GM21515 (cell line): ENCODE measurements around the gene SIGLEC9.
"Not testable (repeated sequence)": the region's sequence is repeated elsewhere in the genome, so short reads cannot be mapped to it uniquely, and the experiment has no call there.

ENCODE experiments used
- ATAC-seq: cut with Tn5 transposase; IDR thresholded peaks from one replicate; pipeline ENCODE4 v1.9.1; 2021; ENCODE audit not compliant: unreplicated experiment

SIGLEC9 gene

GRCh38 chr19:51142809-51143475, 18.2 kb downstream of the SIGLEC9 start:
- ATAC-seq = not testable (repeated sequence)

- ATAC-seq = no peak
These were observed 18.8 kb downstream of the SIGLEC9 start for GRCh38 chr19:51143486-51143885.

GRCh38 chr19:51144482-51145045, 19.9 kb downstream of the SIGLEC9 start:
- ATAC-seq = no peak

DNA sequence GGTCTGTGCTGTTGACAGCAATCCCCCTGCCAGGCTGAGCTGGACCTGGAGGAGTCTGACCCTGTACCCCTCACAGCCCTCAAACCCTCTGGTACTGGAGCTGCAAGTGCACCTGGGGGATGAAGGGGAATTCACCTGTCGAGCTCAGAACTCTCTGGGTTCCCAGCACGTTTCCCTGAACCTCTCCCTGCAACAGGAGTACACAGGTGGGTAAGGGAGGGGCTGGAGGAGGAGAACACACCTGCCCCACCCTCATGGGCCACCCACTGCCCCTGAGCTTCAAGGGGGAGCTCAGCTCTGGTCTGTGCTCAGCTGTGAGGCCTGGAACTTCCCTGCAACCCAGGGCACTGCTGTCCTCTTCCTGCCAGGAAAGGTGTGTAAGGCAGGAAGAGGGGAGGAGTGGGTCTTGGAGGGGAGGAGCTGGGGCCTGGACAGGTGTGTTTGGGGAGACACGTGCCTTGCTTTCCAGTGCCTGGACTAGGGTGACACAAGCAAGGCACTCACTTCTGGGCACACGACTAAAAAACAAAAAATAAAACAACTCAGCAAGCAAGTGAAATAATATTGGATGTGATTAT, 21.3 kb downstream of the SIGLEC9 start:
- ATAC-seq = no peak

GRCh38 chr19:51146751-51147150, 22.0 kb downstream of the SIGLEC9 start:
- ATAC-seq = no peak

- ATAC-seq = no peak
These were observed 23.0 kb downstream of the SIGLEC9 start for GRCh38 chr19:51147663-51148062.

- ATAC-seq = no peak
These were observed 23.9 kb downstream of the SIGLEC9 start for GRCh38 chr19:51148580-51148979.

DNA sequence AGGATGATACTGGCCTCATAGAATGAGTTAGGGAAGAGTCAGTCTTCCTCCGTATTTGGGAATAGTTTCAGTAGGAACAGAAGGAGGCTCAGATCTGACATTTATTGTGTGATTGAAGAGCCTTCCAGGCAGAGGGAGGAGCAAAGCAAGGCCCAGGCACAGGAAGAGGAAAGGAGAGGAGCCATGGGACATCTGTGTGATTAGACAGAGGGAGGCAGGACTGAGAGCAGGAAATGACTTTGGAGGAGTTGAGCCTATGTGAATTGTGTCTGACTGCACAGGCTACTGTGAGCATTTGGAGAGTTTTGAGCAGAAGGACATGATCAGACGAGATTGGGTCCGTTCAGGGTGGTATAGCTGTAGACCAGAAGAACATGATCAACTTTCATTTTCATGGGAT, 25.9 kb downstream of the SIGLEC9 start:
- no peak for ATAC-seq

DNA sequence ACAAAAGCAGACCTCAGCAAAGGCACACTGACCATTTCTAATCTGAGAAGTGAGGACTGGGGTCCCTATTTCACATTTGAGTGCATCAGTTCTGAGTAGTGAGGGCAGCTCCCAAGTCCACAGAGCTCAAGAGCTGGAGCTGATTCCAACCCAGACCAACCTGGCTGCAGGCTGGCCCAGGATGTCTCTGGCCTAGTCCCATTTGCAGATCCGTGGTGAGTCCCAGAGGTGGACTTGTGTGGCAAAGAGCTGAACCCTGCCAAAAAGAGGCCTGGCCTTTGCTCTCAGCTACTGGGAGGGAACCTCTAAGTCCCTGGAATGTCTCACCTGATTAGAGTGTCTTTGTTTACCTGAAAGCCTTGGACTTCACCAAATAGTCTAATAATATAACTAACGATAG, 32.0 kb downstream of the SIGLEC9 start:
- ATAC-seq = no peak

GRCh38 chr19:51157265-51157664, 32.6 kb downstream of the SIGLEC9 start:
- no peak for ATAC-seq

DNA sequence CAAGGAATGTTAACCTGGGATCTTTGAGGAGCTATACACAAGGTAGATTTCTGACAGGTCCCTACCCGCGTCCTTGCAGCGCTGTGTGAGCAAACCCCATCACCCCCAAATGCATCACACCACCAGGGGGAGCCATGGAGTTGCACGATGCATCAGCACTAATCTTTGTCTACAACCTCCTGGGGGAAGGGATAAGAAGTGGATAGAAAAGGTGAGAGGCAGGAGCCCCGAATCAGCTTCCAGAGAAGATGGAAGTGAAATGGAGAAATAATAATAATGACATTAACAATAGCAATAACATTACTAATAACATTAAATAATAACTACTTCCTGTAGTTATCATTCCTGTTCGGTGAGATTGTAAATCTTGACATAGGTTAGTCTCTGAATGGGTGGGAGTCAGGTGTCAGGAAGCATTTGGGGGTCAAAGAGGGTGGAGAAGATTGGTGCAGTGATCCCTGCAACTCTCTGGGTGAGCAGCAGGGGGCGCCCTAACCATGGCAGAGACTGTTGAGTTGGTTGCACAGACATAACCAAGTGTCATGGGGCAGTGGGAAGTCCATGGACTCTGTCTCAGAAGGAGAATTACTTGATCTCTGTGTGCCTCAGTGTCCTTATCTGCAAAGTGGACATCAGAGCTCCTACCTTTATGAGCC, 33.9 kb downstream of the SIGLEC9 start:
- ATAC-seq = no peak

- ATAC-seq = no peak
These were observed 35.0 kb downstream of the SIGLEC9 start for GRCh38 chr19:51159656-51160055.

DNA sequence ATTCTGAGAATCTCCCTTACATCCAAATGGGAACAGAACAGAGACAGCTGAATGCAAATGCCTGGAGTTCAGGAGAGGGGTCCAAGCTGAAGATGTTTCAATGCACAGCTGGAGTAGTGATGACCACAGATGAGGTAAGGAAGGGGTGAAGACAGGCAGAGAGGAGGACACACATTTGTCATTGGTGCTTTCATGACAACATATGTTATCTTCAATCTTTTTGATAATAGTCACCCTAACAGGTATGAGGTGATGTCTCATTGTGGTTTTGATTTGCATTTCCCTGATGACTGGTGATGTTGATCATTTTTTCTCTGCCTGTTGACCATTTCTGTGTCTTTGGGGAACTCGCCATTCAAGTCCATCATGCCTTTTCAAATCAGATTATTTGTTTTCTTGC, 36.6 kb downstream of the SIGLEC9 start:
- ATAC-seq = no peak

DNA sequence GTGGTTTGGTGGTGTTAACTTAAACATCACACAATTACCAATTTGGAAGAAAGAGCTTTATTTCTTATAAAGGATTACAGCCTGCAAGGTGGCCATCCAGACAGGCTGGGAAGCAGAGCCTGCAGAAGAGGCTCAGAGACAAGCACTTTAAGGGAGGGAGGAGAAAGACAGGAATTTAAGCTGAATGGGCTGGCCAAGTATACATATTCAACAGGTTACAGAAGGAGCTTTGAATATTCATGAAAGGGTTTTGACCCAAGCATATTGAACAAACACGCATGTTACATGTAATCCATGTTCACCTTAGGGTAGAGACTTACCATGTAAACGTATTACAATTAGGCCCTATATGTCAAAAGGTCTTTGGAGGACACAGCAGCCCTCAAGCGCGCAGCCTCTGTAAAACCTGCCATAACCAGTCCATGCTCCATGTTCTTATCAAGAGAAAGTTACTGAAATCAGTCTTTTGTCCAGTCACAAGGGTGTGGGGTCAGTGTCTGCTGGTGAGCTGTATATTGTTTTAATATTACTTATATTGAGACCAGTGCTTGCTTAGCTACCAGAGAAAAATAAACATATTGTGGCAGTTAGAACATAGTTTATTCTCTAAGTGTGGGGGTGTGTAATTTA, 37.3 kb downstream of the SIGLEC9 start:
- no peak for ATAC-seq

DNA sequence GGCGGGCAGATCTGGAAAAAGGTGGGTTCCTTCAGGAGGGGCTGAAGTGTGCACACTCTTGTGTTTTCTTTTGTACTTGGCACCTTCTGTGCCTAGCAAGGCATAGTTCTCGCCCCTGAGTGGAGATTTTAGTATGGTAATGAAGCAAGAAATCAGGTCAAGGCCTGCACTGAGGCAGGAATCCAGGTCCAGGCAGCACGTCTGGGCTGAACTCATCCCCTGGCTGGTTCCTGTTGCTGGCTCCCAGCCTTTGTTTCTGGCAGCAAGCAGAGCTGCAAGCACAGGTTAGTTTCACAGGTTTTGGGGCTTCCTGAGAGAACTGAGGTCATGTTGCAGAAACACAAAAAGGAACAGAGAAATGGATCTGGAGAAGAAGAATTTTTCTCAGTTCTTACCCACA, 38.6 kb downstream of the SIGLEC9 start:
- ATAC-seq = no peak

DNA sequence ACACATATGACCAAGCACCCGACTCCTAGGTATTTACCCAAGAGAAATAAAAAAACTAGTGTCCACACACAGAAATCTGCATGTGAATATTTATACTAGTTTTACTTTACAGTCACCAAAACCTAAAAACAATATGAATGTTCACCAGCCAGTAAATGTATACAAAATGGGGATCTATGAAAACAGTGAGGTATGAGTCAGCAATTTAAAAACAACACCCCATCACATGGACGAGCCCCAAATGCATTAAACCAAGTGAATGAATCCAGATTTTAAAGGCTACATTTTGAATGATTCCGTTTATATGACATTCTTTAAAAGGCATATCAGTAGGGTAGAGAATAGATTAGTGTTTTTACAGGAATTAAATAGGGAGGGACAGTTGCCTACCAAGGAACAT, 39.5 kb downstream of the SIGLEC9 start:
- no peak for ATAC-seq

DNA sequence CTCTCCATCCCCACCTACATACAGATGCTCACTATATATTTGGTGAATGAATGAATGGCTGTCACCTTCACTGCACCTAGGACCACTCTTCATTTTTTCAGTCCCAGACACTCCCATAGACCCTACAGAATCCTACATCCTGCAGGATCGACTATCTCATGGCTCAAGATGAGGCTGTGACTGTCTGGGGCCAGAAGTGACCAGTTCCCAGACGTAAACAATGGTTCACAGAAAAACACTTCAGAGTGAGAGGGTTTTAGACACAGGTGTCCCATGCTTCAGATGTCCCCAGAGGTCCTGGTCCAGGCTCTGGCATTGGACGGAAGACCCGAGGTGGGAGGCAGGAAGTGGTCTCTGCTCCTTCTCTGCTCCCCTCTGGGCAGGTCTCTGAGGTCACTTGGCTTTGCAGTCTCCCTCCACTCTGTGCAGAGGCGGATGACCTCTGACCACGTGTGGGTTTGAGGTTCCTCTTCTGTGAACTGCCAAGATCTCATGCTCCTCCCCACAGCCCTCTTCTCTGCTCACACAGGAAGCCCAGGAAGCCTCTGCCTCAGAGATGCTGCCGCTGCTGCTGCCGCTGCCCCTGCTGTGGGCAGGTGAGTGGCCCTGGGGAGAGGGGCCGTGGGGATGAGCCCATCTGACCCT, 42.3 kb downstream of the SIGLEC9 start:
- no peak for ATAC-seq

DNA sequence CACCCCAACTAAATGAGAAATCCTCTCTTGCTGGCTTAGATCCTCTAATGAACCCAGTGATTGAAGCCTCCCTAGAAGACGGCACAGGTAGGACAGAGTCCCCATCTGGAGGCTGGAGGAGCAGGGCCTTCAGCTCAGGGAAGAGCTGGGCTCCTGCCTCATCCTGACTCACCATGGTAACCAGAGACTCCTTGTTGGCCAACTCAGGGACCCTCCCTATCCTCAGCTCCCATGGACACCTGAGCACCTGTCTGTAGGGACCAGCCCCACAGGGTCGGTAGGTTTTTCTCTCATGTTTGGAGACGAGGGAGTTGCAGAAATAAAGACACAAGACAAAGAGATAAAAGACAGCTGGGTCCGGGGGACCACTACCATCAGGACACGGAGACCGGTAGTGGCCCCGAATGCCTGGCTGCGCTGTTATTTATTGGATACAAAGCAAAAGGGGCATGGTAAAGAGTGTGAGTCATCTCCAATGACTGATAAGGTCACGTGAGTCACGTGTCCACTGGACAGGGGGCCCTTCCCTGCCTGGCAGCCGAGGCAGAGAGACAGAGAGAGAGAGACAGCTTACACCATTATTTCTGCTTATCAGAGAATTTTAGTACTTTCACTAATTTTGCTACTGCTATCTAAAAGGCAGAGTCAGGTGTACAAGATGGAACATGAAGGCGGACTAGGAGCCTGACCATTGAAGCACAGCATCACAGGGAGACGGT, 44.0 kb downstream of the SIGLEC9 start:
- ATAC-seq = no peak

DNA sequence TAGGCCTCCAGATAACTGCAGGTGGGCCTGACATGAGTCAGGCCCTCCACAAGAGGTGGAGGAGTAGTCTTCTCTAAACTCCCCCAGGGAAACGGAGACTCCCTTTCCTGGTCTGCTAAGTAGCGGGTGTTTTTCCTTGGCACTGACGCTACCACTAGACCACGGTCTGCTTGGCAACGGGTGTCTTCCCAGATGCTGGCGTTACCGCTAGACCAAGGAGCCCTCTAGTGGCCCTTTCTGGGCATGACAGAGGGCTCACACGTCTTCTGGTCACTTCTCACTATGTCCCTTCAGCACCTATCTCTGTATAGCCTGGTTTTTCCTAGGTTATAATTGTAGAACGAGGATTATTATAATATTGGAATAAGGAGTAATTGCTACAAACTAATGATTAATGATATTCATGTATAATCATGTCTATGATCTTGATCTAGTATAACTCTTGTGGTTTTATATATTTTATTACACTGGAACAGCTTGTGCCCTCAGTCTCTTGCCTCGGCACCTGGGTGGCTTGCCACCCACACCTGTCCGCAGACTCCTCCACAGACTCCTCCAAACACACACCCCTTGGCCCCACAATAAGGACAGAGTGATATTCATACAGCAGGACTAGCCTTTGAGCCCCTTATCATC, 44.7 kb downstream of the SIGLEC9 start:
- not testable (repeated sequence) for ATAC-seq

DNA sequence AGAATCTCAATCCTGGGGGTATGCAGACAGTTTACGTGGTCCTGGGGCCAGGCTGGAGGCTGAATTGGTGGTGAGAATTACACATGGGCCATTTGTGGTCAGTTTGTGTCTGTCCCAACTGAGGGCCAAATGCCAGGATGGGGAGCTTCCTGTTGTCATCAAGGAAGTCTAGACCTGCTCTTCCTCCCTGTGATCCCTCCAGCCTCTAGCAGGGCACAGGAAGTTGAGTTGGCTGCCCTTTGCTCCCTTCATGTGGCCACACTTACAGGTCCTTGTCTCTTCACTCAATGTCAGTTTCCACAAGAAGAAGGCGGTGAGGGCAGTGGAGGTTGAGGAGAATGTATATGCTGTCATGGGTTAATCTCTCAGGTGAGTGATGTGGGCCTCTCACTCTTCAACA, 47.5 kb downstream of the SIGLEC9 start:
- no peak for ATAC-seq
